T-helper 2 cell treated with Interferon-gamma antibody and Interleukin-4, amounts not matched to agents 100 ng/mL and 5 ng/mL, for 36 hours (primary cell): Measurements from ENCODE around the gene CCN2. TPM values are rescaled to one million over a fixed set of nuclear protein-coding genes. Genes with fewer than 3 reads are reported as not detected.

Experiments used
- intact Hi-C: fragments of 100-400 bp; cut with micrococcal nuclease; formaldehyde crosslinking; loops from one replicate; pipeline ENCODE4 v1.15.1; 2023
- total RNA-seq: library from RNA; stranded (reverse); gene quantifications from 2 replicates; pipeline ENCODE4 v1.2.3, GENCODE V29; 2022

The CCN2 gene
- total RNA-seq, 1 donor from 2014 or later: not detected

- intact Hi-C loops: no loop called here
Observed at GRCh38 chr6:131946404-131946991, 4.7 kb downstream of the CCN2 start.

GRCh38 chr6:131945971-131946370 is 5.2 kb downstream of the CCN2 start:
- intact Hi-C loops: no loop called here

- intact Hi-C loops: no loop called here
Observed at GRCh38 chr6:131937703-131938631, 13.2 kb downstream of the CCN2 start.

GRCh38 chr6:131937226-131937625 is 13.9 kb downstream of the CCN2 start:
- intact Hi-C loops: no loop called here

- intact Hi-C loops: no loop called here
Observed at GRCh38 chr6:131936156-131936555, 15.0 kb downstream of the CCN2 start.

- intact Hi-C loops: no loop called here
Observed at GRCh38 chr6:131931063-131931750, 20.0 kb downstream of the CCN2 start.

GRCh38 chr6:131929976-131930375 is 21.2 kb downstream of the CCN2 start:
- intact Hi-C loops: no loop called here

- intact Hi-C loops: no loop called here
Observed at GRCh38 chr6:131929264-131929663, 21.9 kb downstream of the CCN2 start.

GRCh38 chr6:131924881-131925474 is 26.2 kb downstream of the CCN2 start:
- intact Hi-C loops: no loop called here

GRCh38 chr6:131923356-131923755 is 27.8 kb downstream of the CCN2 start:
- intact Hi-C loops: no loop called here

- intact Hi-C loops: no loop called here
Observed at GRCh38 chr6:131920656-131921055, 30.5 kb downstream of the CCN2 start.

- intact Hi-C loops: loop anchor here (5.0 kb wide), 2 partner anchors 358 to 563 kb away; no protein-coding TSS in a partner anchor
Observed at GRCh38 chr6:131918650-131919355, 32.4 kb downstream of the CCN2 start.

- intact Hi-C loops: loop anchor here (2.0 to 5.0 kb wide), 3 partner anchors 359 to 564 kb away; no protein-coding TSS in a partner anchor
Observed at GRCh38 chr6:131917763-131918649, 33.2 kb downstream of the CCN2 start.

GRCh38 chr6:131917318-131917717 is 33.9 kb downstream of the CCN2 start:
- intact Hi-C loops: loop anchor here (2.0 to 5.0 kb wide), 3 partner anchors 360 to 565 kb away; no protein-coding TSS in a partner anchor

GRCh38 chr6:131916847-131917246 is 34.3 kb downstream of the CCN2 start:
- intact Hi-C loops: loop anchor here (2.0 to 5.0 kb wide), 3 partner anchors 360 to 565 kb away; no protein-coding TSS in a partner anchor

- intact Hi-C loops: loop anchor here (2.0 to 5.0 kb wide), 3 partner anchors 361 to 566 kb away; no protein-coding TSS in a partner anchor
Observed at GRCh38 chr6:131916091-131916796, 34.9 kb downstream of the CCN2 start.

- intact Hi-C loops: loop anchor here (2.0 to 5.0 kb wide), 4 partner anchors 108 to 567 kb away; partner anchors contain the start of gene ENPP1
Observed at GRCh38 chr6:131914967-131915751, 36.0 kb downstream of the CCN2 start.

- intact Hi-C loops: loop anchor here (2.0 to 5.0 kb wide), 2 partner anchors 107 to 305 kb away; partner anchors contain the start of gene ENPP1
Observed at GRCh38 chr6:131914234-131914633, 36.9 kb downstream of the CCN2 start.
